GM18498 (cell line): ENCODE results near the gene SRC.
"Not testable (repeated sequence)": the region's sequence is repeated elsewhere in the genome, so short reads cannot be mapped to it uniquely, and the experiment has no call there.

Source experiments
- ATAC-seq: cut with Tn5 transposase; IDR thresholded peaks from one replicate; pipeline ENCODE4 v1.9.1; 2021; ENCODE audit warnings: mild to moderate bottlenecking, moderate library complexity; ENCODE audit not compliant: unreplicated experiment

Gene SRC

DNA sequence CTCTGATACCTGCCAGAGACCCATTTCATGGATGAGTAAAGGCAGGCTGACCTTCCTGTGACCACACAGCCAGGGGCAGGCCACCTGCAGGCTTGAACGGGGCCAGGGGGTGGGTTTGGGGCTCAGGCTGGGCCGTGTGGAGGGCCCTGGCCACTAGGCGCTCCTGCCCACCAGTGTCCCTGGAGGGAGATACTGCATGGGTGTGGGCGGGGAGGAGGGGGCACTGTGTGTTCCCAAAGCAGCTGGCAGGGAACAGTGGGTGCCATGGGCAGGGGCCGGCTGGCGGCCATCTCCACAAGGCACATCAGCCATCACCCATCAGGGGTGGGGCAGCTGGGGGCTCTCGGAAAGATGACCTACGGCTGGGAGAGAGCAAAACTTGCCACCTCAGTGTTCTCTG is 15.4 kb downstream of the SRC start:
- no peak for ATAC-seq

- ATAC-seq: no peak
Measured at GRCh38 chr20:37362231-37362792, 16.4 kb downstream of the SRC start.

- ATAC-seq: no peak
Measured at GRCh38 chr20:37362821-37363220, 16.9 kb downstream of the SRC start.

DNA sequence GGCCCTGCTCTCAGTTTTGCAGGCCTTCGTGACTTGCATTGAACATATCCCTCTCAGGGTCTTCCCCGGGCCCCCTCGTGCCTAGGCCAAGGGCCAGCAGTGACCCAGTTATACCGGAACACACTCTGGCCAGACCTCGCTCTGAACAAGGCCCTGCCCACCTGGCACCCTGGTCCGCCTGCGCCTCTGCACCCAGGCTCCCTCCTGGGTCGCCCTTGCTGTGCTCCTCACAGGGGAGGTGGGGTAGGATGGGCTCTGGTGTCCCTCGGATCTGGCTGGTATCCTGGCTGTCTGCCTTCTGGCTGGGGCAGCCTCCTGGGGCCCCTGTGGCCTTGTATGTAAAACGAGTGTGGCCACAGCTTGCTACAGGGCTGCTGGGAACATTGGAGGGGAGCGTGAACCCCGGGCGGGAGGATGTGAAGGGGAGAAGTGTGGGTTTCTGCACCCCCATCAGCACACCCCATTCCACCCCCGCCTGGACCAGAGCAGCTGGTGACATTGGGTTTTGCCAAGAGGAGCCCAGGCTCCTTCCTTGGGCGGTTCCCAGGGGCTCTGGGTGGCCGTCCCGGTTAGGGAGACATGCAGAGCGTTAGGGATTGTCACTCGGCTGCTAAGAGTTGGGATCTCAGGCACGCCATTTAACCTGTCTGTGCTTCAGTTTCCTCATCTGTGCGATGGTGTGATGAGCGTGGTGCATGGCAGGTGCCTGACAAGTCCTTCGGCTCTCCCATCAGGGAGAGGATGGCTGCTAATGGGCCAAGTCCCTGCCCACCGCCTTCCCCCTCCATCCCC is 17.5 kb downstream of the SRC start:
- no peak for ATAC-seq

GRCh38 chr20:37364013-37364926 is 18.3 kb downstream of the SRC start:
- ATAC-seq: no peak

GRCh38 chr20:37364927-37365272 is 19.0 kb downstream of the SRC start:
- ATAC-seq: no peak

DNA sequence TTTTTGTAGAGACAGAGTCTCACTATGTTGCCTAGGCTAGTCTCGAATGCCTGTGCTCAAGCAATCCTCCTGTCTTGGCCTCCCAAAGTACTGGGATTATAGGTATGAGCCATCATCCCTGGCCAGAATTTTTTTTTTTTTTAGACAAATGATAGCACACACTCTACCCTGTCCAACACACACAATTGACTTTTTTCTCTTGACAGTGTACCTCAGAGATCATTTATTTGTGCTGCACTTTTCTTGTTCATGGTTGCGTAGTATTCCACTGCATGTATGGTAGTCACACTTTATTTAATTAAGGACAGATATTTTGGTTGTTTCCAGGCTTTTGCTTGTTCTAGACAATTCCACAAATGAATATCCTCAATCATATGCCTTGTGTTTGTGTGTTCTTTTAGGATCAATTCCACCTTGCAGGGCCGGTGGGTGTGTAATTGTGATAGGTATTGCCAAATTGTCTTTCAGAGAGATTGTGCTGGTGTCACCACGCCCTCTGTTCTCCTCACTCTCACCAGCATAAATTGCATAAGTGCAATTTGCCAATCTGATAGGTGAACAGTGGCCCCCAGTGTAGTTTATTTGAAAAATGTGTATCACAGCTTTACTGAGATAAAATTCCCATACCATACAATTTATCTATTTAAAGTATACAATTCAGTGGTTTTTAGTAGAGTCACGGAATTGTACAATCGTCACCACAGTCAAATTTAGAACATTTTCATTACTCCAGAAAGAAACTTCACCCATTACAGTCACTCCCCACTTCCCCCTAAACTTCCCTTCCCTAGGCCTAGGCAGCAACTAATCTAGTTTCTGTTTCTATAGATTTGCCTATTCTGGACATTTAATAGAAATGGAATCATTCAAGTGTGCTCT is 20.1 kb downstream of the SRC start:
- ATAC-seq: peak; percentile 76

DNA sequence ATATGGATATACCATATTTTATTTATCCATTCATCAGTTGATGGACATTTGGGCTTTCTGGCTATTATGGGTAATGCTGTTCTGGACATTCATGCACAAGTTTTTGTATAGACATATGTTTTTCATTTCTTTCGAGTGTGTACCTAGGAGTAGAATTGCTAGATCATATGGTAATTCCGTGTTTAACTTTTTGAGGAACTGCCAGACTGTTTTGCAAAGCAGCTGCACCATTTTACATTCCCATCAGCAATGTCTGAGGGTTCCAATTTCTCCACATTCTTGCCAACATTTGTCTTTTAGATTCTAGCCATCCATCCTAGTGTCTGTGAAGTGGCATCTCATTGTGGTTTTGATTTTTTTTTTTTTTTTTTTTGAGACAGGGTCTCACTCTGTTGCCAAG is 20.8 kb downstream of the SRC start:
- peak; percentile 10 for ATAC-seq

- ATAC-seq: no peak
Measured at GRCh38 chr20:37369846-37370245, 23.9 kb downstream of the SRC start.

- not testable (repeated sequence) for ATAC-seq
Measured at GRCh38 chr20:37371845-37372244, 25.9 kb downstream of the SRC start.

DNA sequence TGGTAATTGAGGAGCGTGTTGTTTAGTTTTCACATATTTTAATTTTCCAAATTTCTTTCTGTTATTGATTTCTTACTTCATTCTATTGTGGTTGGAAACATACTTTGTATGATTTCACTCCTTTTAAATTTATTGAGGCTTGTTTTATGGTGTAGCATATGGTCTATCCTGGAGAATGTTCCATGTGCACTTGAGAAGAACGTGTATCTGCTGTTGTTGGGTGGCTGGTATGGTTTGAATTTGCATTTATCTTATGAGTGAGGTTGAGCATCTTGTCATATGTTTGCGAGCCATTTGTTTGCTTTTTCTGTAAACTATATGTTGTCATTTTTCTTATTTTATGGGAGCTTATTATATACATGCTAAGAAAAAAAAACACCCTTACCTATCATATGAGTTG is 26.5 kb downstream of the SRC start:
- no peak for ATAC-seq

GRCh38 chr20:37373020-37373598 is 27.2 kb downstream of the SRC start:
- no peak for ATAC-seq

- peak; percentile 61 for ATAC-seq
Measured at GRCh38 chr20:37375227-37375626, 29.3 kb downstream of the SRC start.

- no peak for ATAC-seq
Measured at GRCh38 chr20:37376324-37376723, 30.4 kb downstream of the SRC start.

DNA sequence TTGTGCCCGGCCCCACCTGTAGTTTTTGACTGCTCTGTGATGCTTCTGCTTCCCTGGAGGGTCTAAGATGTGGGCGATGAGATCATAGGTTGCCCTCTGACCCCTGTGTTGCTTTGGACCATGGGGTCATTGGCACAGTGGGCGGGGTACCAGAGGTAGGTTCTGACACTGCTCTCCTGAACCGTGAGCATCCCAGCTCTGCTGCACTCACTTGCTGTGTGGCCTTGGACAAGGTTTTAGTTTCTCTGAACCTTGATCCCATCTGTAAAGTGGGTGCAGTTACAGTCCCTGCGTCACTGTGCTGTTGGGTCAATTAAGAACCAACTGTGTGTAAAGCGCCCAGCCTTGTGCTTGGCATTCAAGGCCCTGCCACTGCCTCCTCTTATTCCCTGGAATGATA is 30.9 kb downstream of the SRC start:
- ATAC-seq: no peak

- no peak for ATAC-seq
Measured at GRCh38 chr20:37377346-37378081, 31.6 kb downstream of the SRC start.

DNA sequence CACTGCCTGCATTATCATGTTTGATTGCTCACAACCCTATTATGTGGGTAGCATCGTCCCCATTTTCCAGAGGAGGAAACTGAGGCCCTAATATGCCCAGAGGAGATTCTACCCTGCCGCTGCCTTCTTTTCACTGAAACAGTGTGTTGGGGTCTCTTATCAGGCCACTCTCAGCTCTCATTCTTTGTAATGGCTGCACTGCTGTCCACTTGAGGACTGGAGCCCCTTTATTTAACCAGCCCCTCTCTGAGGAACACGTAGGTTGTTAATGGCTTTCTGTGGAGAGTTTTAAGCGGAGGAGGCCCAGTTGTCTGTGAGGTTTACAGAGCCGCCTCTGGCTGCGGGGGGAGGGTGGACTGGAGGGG is 32.5 kb downstream of the SRC start:
- ATAC-seq: no peak

DNA sequence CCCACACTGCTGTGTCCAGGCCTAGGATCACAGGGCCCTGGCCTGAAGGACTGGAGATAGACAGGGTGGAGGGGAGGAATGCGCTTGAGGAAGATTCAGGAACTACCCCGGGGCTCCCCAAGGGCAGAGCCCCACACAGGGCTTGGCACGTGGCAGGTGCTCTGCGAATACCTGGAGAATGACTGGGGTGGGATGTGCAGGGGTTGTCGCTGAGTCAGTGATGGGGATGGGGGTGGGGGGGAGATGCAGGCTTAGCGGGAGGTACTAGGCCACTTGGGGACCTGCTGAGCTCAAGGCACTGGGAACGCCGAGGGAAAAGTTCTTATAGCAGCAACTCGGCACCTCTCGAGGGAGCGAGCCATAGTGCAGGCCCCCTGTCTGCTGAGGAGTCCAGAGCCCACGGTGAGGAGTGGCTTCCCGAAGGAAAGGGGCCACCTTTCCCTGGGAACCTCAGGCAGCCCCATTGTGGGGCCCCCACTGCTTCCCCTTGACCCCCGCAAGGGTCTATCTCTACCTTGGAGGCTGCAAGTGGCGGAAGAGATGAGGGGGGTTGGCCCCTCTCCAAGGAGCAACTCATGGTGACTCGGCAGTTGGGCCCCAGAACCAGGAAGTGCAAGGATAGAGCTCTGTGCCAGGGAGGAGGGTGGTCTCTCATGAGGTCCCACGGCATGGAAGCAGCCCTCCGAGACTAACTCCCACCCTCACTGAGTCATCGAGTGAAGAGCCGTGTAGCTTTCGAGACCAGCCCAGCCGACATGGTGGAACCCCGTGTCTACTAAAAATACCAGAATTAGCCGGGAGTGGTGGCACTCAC is 33.1 kb downstream of the SRC start:
- no peak for ATAC-seq
